ENCODE results near the gene ADM5. TPM values are rescaled to one million over a fixed set of nuclear protein-coding genes. Genes with fewer than 3 reads are reported as not detected.

ADM5 gene
- total and polyA plus RNA-seq, 10 of the 15 experiments (the other 5 are each of a cell fraction or from before 2014, with no cell fraction given) = 0.05 to 6.0 (median 1.2) TPM; not detected in 1

GRCh38 chr19:49680421-49681351, 8.7 kb upstream of the ADM5 start:
- peaks cover 16% of the 10 kb centered on the region for H4K20me1 ChIP-seq (ENCODE audit: control insufficient read depth, insufficient read depth)
- 0 out of 2 replicates have a peak, but pooled peaks have one; percentile 63 for TF ChIP-seq HDGF (IDR thresholded peaks at IDR 0.05)
- TF ChIP-seq PAX5 (IDR thresholded peaks at IDR 0.05; ENCODE audit: borderline replicate concordance, low read depth, low read length) = peak; percentile 64; the same call in 1 of the 2 replicates
- no peak for TF ChIP-seq TBL1XR1 (IDR thresholded peaks at IDR 0.05; ENCODE audit: low read depth, low read length)
- no peak for TF ChIP-seq HSF1 (IDR thresholded peaks at IDR 0.05; ENCODE audit: low read depth, low read length)
- TF ChIP-seq ETV6 (conservative IDR thresholded peaks at IDR 0.05 in 1 of 2, IDR thresholded peaks at IDR 0.05 in 1 of 2; ENCODE audit: borderline replicate concordance in 1 of 2, low read depth in 1 of 2) = no peak
- TF ChIP-seq NBN (IDR thresholded peaks at IDR 0.05) = no peak
- no peak for TF ChIP-seq ATF2 (IDR thresholded peaks at IDR 0.05; ENCODE audit: low read length)
- no peak for TF ChIP-seq SRF (IDR thresholded peaks at IDR 0.05; ENCODE audit: low read depth in 2 of 2, low read length in 2 of 2)
- no peak for TF ChIP-seq PBX3 (IDR thresholded peaks at IDR 0.05; ENCODE audit: insufficient replicate concordance, low read depth, low read length)
- peak; percentile 99 to 100 (median 100); a peak in 5 of 6 replicates for TF ChIP-seq CTCF (IDR thresholded peaks at IDR 0.05 in 2 of 3, conservative IDR thresholded peaks at IDR 0.05 in 1 of 3; ENCODE audit: control insufficient read depth in 2 of 3, extremely low read depth in 1 of 3, insufficient read depth in 1 of 3, low read depth in 3 of 3, low read length in 3 of 3)
- TF ChIP-seq ZNF24 (IDR thresholded peaks at IDR 0.05) = no peak
- peak; percentile 48; the same call in 1 of the 2 replicates for TF ChIP-seq POLR2AphosphoS5 (IDR thresholded peaks at IDR 0.05; ENCODE audit: low read length)
- TF ChIP-seq WRNIP1 (IDR thresholded peaks at IDR 0.05; ENCODE audit: borderline replicate concordance, low read depth, low read length) = no peak
- TF ChIP-seq SMARCA5 (IDR thresholded peaks at IDR 0.05) = peak; percentile 71
- TF ChIP-seq HCFC1 (IDR thresholded peaks at IDR 0.05; ENCODE audit: low read length) = 0 out of 2 replicates have a peak, but pooled peaks have one; percentile 39
- peak; percentile 98 for TF ChIP-seq RB1 (IDR thresholded peaks at IDR 0.05; ENCODE audit: borderline replicate concordance)

More at GRCh38 chr19:49680421-49681351, 8.7 kb upstream of the ADM5 start:
- WGBS (ENCODE audit: insufficient coverage, insufficient replicate concordance, low lambda C conversion rate, missing lambda C conversion rate) = 14% methylated on average over 40 of the region's 40 CpGs
- ChIA-PET RAD21 (ENCODE audit: unreplicated experiment) (interaction anchor here (0.7 to 1.3 kb wide), 6 partner anchors 14 to 172 kb away, joined by 3 to 4 read pairs (median 4); partner anchors contain the start of gene RRAS), CTCF (interaction anchor here (0.6 to 3.8 kb wide), 21 partner anchors 9 to 455 kb away, joined by 3 to 24 read pairs (median 3); partner anchors contain the start of genes BCL2L12, FLT3LG, IRF3 and NOSIP), POLR2A (interaction anchor here (0.7 to 11.2 kb wide), 4 partner anchors 15 to 91 kb away, joined by 3 to 200 read pairs (median 64); partner anchors contain the start of genes BCL2L12, IRF3, RRAS and SCAF1), SMC1A (ENCODE audit: uncharacterized antibody, unreplicated experiment) (interaction anchor here (0.8 to 1.6 kb wide), 4 partner anchors 7 to 134 kb away, joined by 3 to 6 read pairs (median 4); no protein-coding TSS in a partner anchor)
- in situ Hi-C loops (cut with MboI) = no loop called here
- no TSS peak for BruUV-seq (replicated peaks)
- DNase-seq (ENCODE audit: low read depth, low spot score) (no peak), FAIRE-seq (peak; percentile 97), ATAC-seq (peak; percentile 9)
- no peak overlapping the region; the same call in 1 of the 2 replicates for H3K9ac ChIP-seq (ENCODE audit: control insufficient read depth, insufficient read depth, low read length)
- H3K27me3 ChIP-seq (replicated peaks in 1 of 2; ENCODE audit: control insufficient read depth in 2 of 2, insufficient read depth in 2 of 2, low read length in 1 of 2) = no peaks in the 10 kb centered on the region
- H3K4me2 ChIP-seq (ENCODE audit: control insufficient read depth, insufficient read depth) = peak overlapping the region; percentile 97
- peak overlapping the region; percentile 3; the same call in 1 of the 2 replicates for H3K27ac ChIP-seq (ENCODE audit: control insufficient read depth, insufficient read depth)
- H3K36me3 ChIP-seq (ENCODE audit: control insufficient read depth in 2 of 2, insufficient read depth in 2 of 2, low read length in 1 of 2) = peaks cover 19 to 25% of the 10 kb centered on the region in 2 experiments
- intact Hi-C loops (cut with micrococcal nuclease; ENCODE audit: unreplicated experiment) = no loop called here
- peaks cover 12% of the 10 kb centered on the region for H3K4me1 ChIP-seq (ENCODE audit: control insufficient read depth, insufficient read depth, low read length)
- H3K9me3 ChIP-seq (replicated peaks; ENCODE audit: control insufficient read depth, insufficient read depth, low read length) = no peaks in the 10 kb centered on the region
- peaks cover 48% of the 10 kb centered on the region for H3K79me2 ChIP-seq (ENCODE audit: control insufficient read depth, insufficient read depth, low read length)
- H3K4me3 ChIP-seq = peak overlapping the region; percentile 100
- no peak overlapping the region for H2AFZ ChIP-seq (ENCODE audit: control insufficient read depth, low read depth, low read length)
